ENCODE measurements around the gene SIX6.

The SIX6 gene

GRCh38 chr14:60506462-60506984 lies 2.4 kb upstream of the SIX6 start:
- TF ChIP-seq ZFP3 (CRISPR knock-in tag; IDR thresholded peaks at IDR 0.05) = no peak
- TF ChIP-seq ZC3H10 (CRISPR knock-in tag; IDR thresholded peaks at IDR 0.05) = no peak
- TF ChIP-seq, protein P1, sequence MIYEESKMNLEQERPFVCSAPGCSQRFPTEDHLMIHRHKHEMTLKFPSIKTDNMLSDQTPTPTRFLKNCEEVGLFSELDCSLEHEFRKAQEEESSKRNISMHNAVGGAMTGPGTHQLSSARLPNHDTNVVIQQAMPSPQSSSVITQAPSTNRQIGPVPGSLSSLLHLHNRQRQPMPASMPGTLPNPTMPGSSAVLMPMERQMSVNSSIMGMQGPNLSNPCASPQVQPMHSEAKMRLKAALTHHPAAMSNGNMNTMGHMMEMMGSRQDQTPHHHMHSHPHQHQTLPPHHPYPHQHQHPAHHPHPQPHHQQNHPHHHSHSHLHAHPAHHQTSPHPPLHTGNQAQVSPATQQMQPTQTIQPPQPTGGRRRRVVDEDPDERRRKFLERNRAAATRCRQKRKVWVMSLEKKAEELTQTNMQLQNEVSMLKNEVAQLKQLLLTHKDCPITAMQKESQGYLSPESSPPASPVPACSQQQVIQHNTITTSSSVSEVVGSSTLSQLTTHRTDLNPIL (CRISPR knock-in tag; IDR thresholded peaks at IDR 0.05; ENCODE audit: low read depth) = no peak
- TF ChIP-seq TCF4 (CRISPR knock-in tag; IDR thresholded peaks at IDR 0.05; ENCODE audit: borderline replicate concordance) = no peak
- TF ChIP-seq ISL1 (CRISPR knock-in tag; IDR thresholded peaks at IDR 0.05) = no peak
- TF ChIP-seq SNAI2 (CRISPR knock-in tag; IDR thresholded peaks at IDR 0.05) = no peak
- no peak for TF ChIP-seq ZNF70 (CRISPR knock-in tag; IDR thresholded peaks at IDR 0.05)
- no peak for TF ChIP-seq CSRNP3 (CRISPR knock-in tag; IDR thresholded peaks at IDR 0.05)
- no peak for TF ChIP-seq GLIS3 (CRISPR knock-in tag; IDR thresholded peaks at IDR 0.05)
- TF ChIP-seq ZNF8 (CRISPR knock-in tag; IDR thresholded peaks at IDR 0.05) = no peak
- no peak for ATAC-seq

- no peak for ATAC-seq
- TF ChIP-seq OSR1 (CRISPR knock-in tag; IDR thresholded peaks at IDR 0.05) (no peak), ZFP3 (CRISPR knock-in tag; IDR thresholded peaks at IDR 0.05) (no peak), ZNF8 (CRISPR knock-in tag; IDR thresholded peaks at IDR 0.05) (no peak)
Observed at GRCh38 chr14:60506985-60507829, 1.7 kb upstream of the SIX6 start.

- no peak for TF ChIP-seq ISL1 (CRISPR knock-in tag; IDR thresholded peaks at IDR 0.05)
- no peak for TF ChIP-seq PATZ1 (CRISPR knock-in tag; IDR thresholded peaks at IDR 0.05; ENCODE audit: borderline replicate concordance)
- TF ChIP-seq ESRRG (CRISPR knock-in tag; IDR thresholded peaks at IDR 0.05) = no peak
- TF ChIP-seq ZC3H10 (CRISPR knock-in tag; IDR thresholded peaks at IDR 0.05) = no peak
- no peak for TF ChIP-seq RARB (CRISPR knock-in tag; IDR thresholded peaks at IDR 0.05)
- TF ChIP-seq CSDC2 (CRISPR knock-in tag; IDR thresholded peaks at IDR 0.05) = no peak
- no peak for TF ChIP-seq POU6F1 (CRISPR knock-in tag; IDR thresholded peaks at IDR 0.05; ENCODE audit: borderline replicate concordance, low read depth)
- TF ChIP-seq CSRNP3 (CRISPR knock-in tag; IDR thresholded peaks at IDR 0.05) = no peak
- TF ChIP-seq, protein P1 (CRISPR knock-in tag; IDR thresholded peaks at IDR 0.05; ENCODE audit: low read depth) = no peak
- no peak for TF ChIP-seq GLIS3 (CRISPR knock-in tag; IDR thresholded peaks at IDR 0.05)
- no peak for TF ChIP-seq ZFP3 (CRISPR knock-in tag; IDR thresholded peaks at IDR 0.05)
- TF ChIP-seq OSR1 (CRISPR knock-in tag; IDR thresholded peaks at IDR 0.05) = no peak
- no peak for ATAC-seq
Observed at GRCh38 chr14:60508363-60508706, 611 bp upstream of the SIX6 start.

All from SK-N-SH treated with all-trans-retinoic acid at 6 μM for 48 hours (cell line).